Stimulated activated CD4-positive, alpha-beta T cell treated with anti-CD3 and anti-CD28 coated beads, Interleukin-12 subunit alpha, Interleukin-12 subunit beta, amount 100 ng/mL, for 24 hours (primary cell): ENCODE results near the gene NGEF.
"Not testable (repeated sequence)": the region's sequence is repeated elsewhere in the genome, so short reads cannot be mapped to it uniquely, and the experiment has no call there.

Source experiments
- DNase-seq, 2 experiments: peaks; one replicate each; pipeline ENCODE4 v3.0.0-alpha.2; 2020; ENCODE audit warnings: low read depth in 2 of 2

Gene NGEF

GRCh38 chr2:233023007-233023760 lies 10.1 kb upstream of the NGEF start:
- DNase-seq = no peak

GRCh38 chr2:233022561-233022960 lies 9.5 kb upstream of the NGEF start:
- DNase-seq = no peak

- DNase-seq = no peak
Measured at GRCh38 chr2:233021771-233022170, 8.7 kb upstream of the NGEF start.

GRCh38 chr2:233020454-233020853 lies 7.4 kb upstream of the NGEF start:
- no peak for DNase-seq

- not testable (repeated sequence) for DNase-seq
Measured at GRCh38 chr2:233019610-233020009, 6.6 kb upstream of the NGEF start.

- DNase-seq = no peak
Measured at GRCh38 chr2:233017947-233018346, 4.9 kb upstream of the NGEF start.

- no peak for DNase-seq
Measured at GRCh38 chr2:233015019-233015645, 2.1 kb upstream of the NGEF start.

- DNase-seq = no peak
Measured at GRCh38 chr2:233013650-233014049, 594 bp upstream of the NGEF start.

GRCh38 chr2:233012301-233012971 lies 620 bp downstream of the NGEF start:
- no peak for DNase-seq

- DNase-seq = no peak
Measured at GRCh38 chr2:233011702-233012131, 1.3 kb downstream of the NGEF start.

GRCh38 chr2:233011268-233011650 lies 1.8 kb downstream of the NGEF start:
- no peak for DNase-seq

- DNase-seq = no peak
Measured at GRCh38 chr2:233010569-233011267, 2.3 kb downstream of the NGEF start.

- DNase-seq = no peak
Measured at GRCh38 chr2:233009661-233010060, 3.4 kb downstream of the NGEF start.

- no peak for DNase-seq
Measured at GRCh38 chr2:233007739-233008138, 5.3 kb downstream of the NGEF start.

GRCh38 chr2:233007270-233007669 lies 5.8 kb downstream of the NGEF start:
- DNase-seq = no peak

GRCh38 chr2:233006648-233007047 lies 6.4 kb downstream of the NGEF start:
- DNase-seq = no peak

GRCh38 chr2:233005096-233005495 lies 8.0 kb downstream of the NGEF start:
- DNase-seq = no peak

GRCh38 chr2:233003658-233004555 lies 9.1 kb downstream of the NGEF start:
- DNase-seq = no peak

- no peak for DNase-seq
Measured at GRCh38 chr2:233002829-233003657, 10.0 kb downstream of the NGEF start.
